Upper lobe of right lung (tissue), 1 donor: Measurements from ENCODE around the gene SLC13A3. TPM values are rescaled to one million over a fixed set of nuclear protein-coding genes. Genes with fewer than 3 reads are reported as not detected.
A peak's percentile ranks its signal among the peaks of the same experiment; 100 is the strongest.

ENCODE experiments used
- ATAC-seq: fragments of 200-7000 bp; cut with Tn5 transposase; one replicate; pipeline ENCODE4 v1.9.1; 2020; ENCODE audit warnings: mild to moderate bottlenecking, moderate library complexity
- DNase-seq: peaks from one replicate; pipeline ENCODE4 v3.0.0-alpha.2; 2020
- H3K27ac ChIP-seq: fragments of 200-600 bp; one replicate; pipeline ENCODE4 v1.8.0; 2022
- H3K27me3 ChIP-seq: fragments of 200-600 bp; one replicate; pipeline ENCODE4 v1.8.0; 2022; ENCODE audit warnings: mild to moderate bottlenecking
- H3K36me3 ChIP-seq: fragments of 200-600 bp; one replicate; pipeline ENCODE4 v1.8.0; 2022
- H3K4me1 ChIP-seq: fragments of 200-600 bp; one replicate; pipeline ENCODE4 v1.8.0; 2022
- H3K4me3 ChIP-seq: fragments of 200-600 bp; one replicate; pipeline ENCODE4 v1.8.0; 2022; ENCODE audit warnings: mild to moderate bottlenecking
- H3K9me3 ChIP-seq: fragments of 200-600 bp; one replicate; pipeline ENCODE4 v1.8.0; 2022
- CTCF ChIP-seq: fragments of 200-600 bp; IDR thresholded peaks from one replicate; pipeline ENCODE4 v1.8.0; 2022; ENCODE audit warnings: antibody characterized with exemption
- intact Hi-C: fragments of 100-400 bp; cut with DNase I; formaldehyde crosslinking; loops from one replicate; pipeline ENCODE4 v1.11.0; 2022
- total RNA-seq: library from RNA; stranded (reverse); fragmentation: NEBNext Ultra II Directional; extraction: Animal tissue kit (Norgen Biotek cat#: 25700); gene quantifications from one replicate; pipeline ENCODE4 v1.2.1, GENCODE V29; 2021
- donor health status: DM: no; HTN: yes; CAD: no; lungs with severe emphysema.

SLC13A3 gene
- total RNA-seq, 1 donor from 2014 or later: 1.6 TPM

GRCh38 chr20:46554828-46555227, 96.4 kb downstream of the SLC13A3 start:
- no peak for TF ChIP-seq CTCF
- no peaks in the 10 kb centered on the region for H3K9me3 ChIP-seq
- no peak overlapping the region for H3K27ac ChIP-seq
- H3K4me1 ChIP-seq: peaks cover 7% of the 10 kb centered on the region
- H3K36me3 ChIP-seq: no peaks in the 10 kb centered on the region
- peaks cover 4% of the 10 kb centered on the region for H3K27me3 ChIP-seq
- DNase-seq: no peak
- no peak overlapping the region for H3K4me3 ChIP-seq
- intact Hi-C loops: no loop called here
- ATAC-seq: no peak

GRCh38 chr20:46553926-46554325, 97.3 kb downstream of the SLC13A3 start:
- intact Hi-C loops: no loop called here
- no peaks in the 10 kb centered on the region for H3K36me3 ChIP-seq
- no peak overlapping the region for H3K4me3 ChIP-seq
- H3K9me3 ChIP-seq: no peaks in the 10 kb centered on the region
- H3K4me1 ChIP-seq: peaks cover 7% of the 10 kb centered on the region
- DNase-seq: no peak
- no peak for ATAC-seq
- peaks cover 4% of the 10 kb centered on the region for H3K27me3 ChIP-seq
- H3K27ac ChIP-seq: no peak overlapping the region
- no peak for TF ChIP-seq CTCF

GRCh38 chr20:46552460-46553420, 98.5 kb downstream of the SLC13A3 start:
- DNase-seq: no peak
- intact Hi-C loops: no loop called here
- H3K27me3 ChIP-seq: peaks cover 4% of the 10 kb centered on the region
- H3K36me3 ChIP-seq: no peaks in the 10 kb centered on the region
- peaks cover 7% of the 10 kb centered on the region for H3K4me1 ChIP-seq
- TF ChIP-seq CTCF: no peak
- no peak overlapping the region for H3K4me3 ChIP-seq
- no peaks in the 10 kb centered on the region for H3K9me3 ChIP-seq
- ATAC-seq: peak; percentile 67
- H3K27ac ChIP-seq: no peak overlapping the region

- Histone ChIP-seq H3K4me3 (no peak overlapping the region), H3K27ac (no peak overlapping the region), H3K36me3 (no peaks in the 10 kb centered on the region), H3K27me3 (peaks cover 4% of the 10 kb centered on the region), H3K4me1 (peaks cover 7% of the 10 kb centered on the region), H3K9me3 (no peaks in the 10 kb centered on the region)
- no peak for DNase-seq
- intact Hi-C loops: no loop called here
- no peak for ATAC-seq
- no peak for TF ChIP-seq CTCF
Observed at GRCh38 chr20:46551522-46552381, 99.5 kb downstream of the SLC13A3 start.

GRCh38 chr20:46550461-46550860, 100.8 kb downstream of the SLC13A3 start, which contains the start of gene OCSTAMP:
Gene OCSTAMP, minus strand, starts transcription at chr20:46550654. Its CDS starts 94 bp downstream, at chr20:46550560.
- peaks cover 7% of the 10 kb centered on the region for H3K4me1 ChIP-seq
- H3K27me3 ChIP-seq: peaks cover 12% of the 10 kb centered on the region
- no peak within 1 kb of the TSS for H3K27ac ChIP-seq
- H3K36me3 ChIP-seq: no peaks in the 10 kb centered on the region
- TF ChIP-seq CTCF: no peak
- DNase-seq (no peak), ATAC-seq (no peak)
- H3K9me3 ChIP-seq: no peaks in the 10 kb centered on the region
- H3K4me3 ChIP-seq: no peak within 1 kb of the TSS
- intact Hi-C loops: no loop called here
